Stimulated activated CD8-positive, alpha-beta memory T cell treated with anti-CD3 and anti-CD28 coated beads, Interleukin-7, amount 100 ng/mL, for 24 hours (primary cell): ENCODE data around the gene TM4SF4.
"Not testable (repeated sequence)": the region's sequence is repeated elsewhere in the genome, so short reads cannot be mapped to it uniquely, and the experiment has no call there.

ENCODE experiments used
- DNase-seq: peaks from one replicate; pipeline ENCODE4 v3.0.0-alpha.2; 2020; ENCODE audit warnings: low read depth

Gene TM4SF4, protein sequence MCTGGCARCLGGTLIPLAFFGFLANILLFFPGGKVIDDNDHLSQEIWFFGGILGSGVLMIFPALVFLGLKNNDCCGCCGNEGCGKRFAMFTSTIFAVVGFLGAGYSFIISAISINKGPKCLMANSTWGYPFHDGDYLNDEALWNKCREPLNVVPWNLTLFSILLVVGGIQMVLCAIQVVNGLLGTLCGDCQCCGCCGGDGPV

DNA sequence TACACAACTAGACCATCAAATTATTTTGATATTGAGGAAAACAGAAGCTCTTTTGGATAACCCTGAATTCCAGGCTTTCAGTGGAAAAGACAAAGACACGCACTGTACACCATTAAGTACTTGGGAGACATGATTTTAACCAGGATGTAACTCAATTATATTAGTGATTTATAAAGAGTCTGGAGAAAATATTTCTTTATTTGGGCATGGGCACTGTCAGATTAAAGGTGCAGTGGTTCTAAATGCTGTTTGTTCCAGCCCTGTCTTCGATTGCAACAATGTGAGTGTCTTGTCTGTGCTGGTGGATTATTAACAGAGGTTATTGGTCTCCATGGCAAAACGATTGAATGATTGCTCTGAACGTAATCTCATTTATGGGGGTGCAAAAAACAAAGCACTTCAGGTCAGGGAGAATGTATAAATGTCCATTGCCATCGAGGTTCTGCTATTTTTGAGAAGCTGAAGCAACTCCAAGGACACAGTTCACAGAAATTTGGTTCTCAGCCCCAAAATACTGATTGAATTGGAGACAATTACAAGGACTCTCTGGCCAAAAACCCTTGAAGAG, at the start of gene TM4SF4:
TM4SF4 (plus strand) TSS at position 448 of the 568 bp plus-strand sequence. CDS start 181 bp downstream, outside the sequence.
- no peak for DNase-seq

DNA sequence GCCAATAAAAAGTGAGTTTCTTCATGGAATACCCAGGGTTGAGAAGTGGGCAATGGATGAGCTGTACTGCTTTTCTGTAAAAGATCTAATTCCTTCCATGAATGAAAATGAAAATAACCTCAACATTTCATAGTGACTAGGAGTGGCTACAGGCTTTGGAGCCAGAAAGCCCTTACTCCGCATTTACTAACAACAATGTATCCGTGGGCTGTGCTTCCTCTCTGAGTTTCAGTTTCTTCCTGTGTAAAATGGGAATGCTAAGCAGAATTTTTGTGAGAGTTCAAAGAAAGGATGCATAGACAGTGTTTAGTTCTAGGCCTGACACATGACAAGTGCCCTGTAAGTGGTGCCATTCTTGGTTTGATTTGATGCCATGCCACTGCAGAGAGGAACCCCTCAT, 49.6 kb upstream of the TM4SF4 start:
- no peak for DNase-seq

DNA sequence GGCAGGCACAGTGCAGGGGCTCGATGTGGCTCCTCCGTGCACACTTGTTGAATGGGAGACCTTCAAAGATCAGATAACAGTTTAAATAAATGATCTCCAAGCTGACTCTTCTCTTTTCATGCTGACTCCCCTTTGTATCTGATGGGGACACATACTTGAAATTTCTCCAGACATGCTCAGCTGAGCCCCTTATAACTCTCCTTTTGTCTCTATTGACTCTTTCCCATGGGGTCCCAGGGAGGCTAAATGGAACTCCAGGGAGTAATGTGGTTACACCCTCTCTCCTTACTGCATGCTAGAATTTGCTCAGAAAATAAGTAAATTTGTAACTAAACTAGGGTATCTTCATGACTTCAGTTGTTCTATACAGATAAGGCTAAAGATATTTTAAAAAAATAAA, 48.2 kb upstream of the TM4SF4 start:
- no peak for DNase-seq

DNA sequence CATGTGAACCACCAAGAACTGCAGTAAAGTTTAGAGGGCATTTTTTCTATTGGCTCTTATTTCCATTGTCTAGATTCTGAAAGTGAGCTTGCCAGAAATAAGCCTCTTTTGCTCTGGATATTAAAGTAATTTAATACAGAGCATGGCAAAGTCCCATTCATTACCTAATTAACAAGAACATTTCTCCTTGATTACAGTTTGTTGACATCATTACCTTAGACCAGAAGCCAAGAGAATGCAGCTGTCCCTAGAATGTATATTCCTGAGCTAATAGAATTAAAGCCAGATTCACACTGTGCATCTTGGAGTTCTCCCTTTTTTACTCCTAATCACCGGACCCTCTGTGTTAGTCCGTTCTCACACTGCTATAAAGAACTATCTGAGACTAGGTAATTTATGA, 46.4 kb upstream of the TM4SF4 start:
- DNase-seq: no peak

DNA sequence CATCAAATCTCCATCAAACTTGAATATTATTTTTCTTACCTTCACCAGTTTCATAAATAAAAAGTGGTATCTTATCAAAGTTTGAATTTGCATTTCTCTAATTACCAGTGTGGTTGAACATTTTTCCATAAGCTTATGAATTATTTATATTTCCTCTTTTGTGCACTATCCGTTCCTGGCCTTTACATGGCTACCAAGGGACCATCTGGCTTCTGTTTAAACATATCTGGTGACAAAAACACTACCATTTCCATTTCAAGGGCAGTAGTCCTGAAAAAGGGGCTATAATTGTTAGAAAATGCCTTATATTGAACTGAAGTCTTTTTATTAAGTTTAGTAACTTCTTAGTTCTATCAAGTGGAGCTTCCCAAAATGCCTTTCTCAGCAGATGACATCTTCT, 44.3 kb upstream of the TM4SF4 start:
- DNase-seq: no peak

DNA sequence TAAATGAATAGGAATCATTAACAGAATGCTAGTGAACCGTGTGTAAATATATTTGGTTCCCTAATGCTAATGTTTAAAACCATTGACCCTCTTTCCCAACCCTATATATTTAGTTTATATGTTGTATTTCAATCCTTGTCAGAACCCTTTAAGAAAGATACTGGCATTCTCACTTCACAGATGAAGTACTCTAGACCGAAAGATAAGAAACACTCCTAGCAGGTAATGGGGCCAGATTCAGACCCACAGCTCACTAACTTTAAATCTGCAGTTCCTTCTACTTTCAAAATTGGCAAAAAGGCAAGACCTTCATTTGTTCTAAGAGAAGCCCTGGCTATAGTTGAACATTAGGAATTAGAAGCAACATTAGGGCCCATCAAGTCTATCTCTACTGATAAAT, 42.3 kb upstream of the TM4SF4 start:
- no peak for DNase-seq

DNA sequence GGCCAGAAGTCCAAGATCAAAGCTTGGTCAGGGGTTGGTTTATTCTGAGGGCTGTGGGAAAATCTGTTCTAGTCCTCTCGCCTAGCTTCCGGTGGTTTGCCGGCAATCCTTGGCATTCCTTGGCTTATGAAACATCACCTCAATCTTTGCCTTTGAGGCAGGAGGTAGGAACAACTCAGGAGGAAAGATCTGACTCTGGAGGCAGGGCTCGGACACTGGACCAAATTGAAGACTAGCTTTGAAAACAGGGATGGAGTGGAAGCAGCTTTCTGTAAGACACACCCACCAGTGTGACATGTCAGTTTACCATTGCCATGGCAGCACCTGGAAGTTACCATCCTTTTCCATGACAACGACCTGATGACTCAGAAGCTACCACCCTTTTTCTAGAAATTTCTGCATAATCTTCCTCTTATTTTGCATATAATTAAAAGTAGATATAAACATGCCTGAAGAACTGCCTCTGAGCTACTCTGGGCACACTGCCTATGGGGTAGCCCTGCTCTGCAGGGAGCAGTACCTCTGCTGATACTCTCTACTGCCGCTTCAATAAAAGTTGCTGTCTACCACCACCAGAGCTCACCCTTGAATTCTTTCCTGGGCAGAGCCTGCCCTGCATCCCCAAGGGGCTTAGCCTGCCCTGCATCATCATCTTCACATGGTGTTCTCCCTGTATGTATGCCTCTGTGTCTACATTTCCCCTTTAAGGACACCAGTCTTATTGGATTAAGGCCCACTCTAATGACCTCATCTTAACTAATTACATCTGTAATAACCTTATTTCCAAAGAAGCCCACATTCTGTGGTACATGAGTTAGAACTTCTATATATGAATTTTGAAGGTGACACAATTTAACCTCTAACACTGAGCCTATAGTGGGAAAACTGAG, 38.3 kb upstream of the TM4SF4 start:
- no peak for DNase-seq

DNA sequence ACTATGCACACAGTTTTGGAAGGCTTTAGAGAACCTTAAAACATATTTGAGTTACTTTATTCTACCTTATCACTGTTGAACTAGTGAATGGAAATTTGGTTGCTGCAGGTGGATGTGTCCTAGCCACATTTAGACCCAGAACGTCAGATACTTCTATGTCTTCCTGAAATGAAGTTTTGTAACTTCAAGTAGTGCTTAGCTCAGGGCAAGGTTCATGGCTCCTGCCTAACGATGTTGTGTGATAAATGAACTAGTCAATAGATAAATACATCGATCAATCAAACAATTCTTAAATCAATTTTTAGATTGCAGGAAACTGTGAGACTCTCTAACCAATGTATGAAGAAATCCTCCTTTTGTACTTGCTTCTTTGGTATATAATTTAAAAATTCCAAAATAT, 37.2 kb upstream of the TM4SF4 start:
- DNase-seq: no peak

DNA sequence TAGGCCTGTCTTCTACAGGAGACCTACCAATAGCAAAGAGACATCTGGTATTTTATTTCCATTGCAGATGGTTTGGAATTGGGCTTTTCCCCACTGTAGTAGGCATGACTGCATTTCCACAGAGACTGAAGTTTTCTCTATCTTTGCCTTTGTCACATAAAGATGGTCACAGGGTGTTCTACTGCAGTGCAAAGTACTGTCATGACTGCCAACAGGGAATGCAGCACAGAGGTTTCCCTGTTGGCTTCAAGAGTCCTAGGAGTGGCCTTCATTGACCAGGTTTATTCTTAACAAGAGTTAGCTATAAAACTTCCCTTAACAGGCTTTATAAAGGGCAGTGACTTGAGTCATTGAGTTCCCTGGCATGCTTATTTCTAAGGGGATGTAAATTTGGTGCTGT, 36.8 kb upstream of the TM4SF4 start:
- DNase-seq: no peak

DNA sequence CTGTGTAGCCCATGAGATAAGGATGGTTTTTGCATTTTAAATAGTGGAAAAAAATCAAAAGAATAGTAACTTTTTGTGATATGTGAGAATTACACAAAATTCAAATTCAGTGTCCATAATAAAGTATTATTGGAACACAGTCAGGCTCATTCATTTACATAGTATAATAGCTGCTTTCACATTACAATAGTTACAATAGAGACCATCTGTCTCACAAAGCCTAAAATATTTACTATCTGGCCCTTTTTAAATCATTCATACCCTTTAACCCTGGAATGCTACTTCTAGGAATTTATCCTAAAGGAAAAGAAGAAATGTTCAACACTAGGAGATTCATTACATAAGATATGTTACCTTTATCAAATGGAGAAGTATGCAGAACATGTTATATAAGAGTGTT, 35.5 kb upstream of the TM4SF4 start:
- no peak for DNase-seq

DNA sequence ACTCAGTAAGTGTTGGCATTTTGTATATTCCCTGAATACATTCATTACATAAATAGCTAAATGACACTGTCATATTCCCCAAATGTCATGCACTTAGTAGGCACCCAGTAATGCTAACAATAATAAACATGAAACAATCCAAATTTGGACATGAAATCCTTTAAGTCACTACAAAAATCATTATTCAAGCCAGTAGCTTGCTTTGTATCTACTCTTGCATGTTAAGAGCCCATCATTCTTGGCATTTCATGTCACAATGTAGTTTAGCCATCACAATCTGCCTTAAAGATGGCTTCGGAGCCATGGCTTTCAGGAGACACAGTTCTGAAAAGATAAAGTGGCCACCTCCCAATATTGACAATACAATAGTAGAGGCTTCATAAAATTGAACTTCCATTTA, 32.9 kb upstream of the TM4SF4 start:
- no peak for DNase-seq

DNA sequence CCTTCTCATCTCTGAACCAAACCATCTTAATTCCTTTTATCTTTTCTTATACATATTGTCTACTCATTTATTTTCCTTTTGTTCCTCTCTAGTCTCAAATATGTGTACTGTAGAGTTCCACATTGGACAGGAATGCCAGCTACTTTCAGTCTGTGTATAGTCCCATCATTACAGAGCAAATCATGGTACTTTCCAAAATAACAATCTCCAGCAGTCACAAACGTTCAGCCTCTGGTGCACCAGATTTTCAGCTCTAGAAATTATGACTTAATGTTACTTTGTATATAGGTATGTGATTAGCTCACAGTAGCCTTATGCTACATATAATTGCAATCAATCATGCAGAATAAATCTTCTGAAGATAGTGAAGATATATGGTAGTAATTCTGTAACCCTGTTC, 32.5 kb upstream of the TM4SF4 start:
- DNase-seq: no peak

DNA sequence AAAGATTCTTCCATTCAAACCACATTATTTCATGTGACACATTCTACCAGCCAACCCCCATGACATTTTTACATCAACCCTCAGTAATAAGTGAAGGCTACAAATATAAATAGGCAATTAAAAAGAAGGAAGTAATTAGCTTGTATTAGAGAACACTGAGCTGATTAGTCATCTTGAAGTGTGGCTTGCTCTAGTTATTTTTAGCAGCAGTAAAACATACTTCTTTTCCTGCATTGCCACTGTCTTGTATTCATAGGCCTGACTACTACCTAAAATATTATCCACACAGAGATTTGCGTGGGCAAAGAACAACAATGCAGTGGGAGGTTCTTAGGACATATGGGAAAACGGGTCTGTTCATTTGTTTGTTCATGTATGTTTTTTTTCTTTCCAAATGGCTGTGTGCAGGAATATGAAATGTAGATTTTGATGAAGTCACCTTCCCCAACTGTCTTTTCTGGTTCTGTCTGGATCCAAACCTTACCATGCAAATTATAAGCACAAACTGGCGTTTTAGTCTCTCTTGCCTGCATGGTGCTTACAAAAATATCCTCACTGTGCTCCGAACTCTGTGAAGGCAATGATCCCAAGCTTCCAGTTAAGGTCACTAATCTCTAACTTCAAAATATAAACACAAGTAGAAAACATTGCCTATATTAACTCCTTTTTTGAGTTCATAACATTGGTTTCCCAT, 31.5 kb upstream of the TM4SF4 start:
- DNase-seq: no peak

DNA sequence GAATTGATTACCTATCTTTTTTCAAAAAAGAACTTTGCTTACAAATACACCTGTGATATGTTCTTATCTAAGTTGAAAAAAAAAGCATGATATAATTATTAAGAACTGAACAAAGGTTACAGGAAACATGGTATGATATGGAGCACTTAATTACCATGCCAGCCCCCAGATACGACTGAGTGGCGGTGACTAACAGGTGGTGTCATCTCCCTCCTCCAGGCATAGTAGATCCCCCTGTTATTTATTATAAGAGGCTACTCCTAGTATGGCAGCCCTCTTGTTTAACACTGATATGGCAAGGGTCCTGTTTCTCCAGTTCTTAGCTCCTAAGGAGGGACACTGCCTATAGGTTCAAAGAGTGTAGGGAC, 31.0 kb upstream of the TM4SF4 start:
- DNase-seq: no peak

DNA sequence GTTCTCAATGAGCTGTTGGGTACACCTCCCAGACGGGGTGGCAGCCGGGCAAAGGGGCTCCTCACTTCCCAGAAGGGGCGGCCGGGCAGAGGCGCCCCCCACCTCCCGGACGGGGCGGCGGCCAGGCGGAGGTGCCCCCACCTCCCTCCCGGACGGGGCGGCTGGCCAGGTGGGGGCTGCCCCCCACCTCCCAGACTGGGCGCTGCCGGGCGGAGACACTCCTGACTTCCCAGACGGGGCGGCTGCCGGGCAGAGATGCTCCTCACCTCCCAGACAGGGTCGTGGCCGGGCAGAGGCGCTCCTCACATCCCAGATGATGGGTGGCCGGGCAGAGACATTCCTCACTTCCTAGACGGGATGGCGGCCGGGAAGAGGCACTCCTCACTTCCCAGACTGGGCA, 29.6 kb upstream of the TM4SF4 start:
- not testable (repeated sequence) for DNase-seq

DNA sequence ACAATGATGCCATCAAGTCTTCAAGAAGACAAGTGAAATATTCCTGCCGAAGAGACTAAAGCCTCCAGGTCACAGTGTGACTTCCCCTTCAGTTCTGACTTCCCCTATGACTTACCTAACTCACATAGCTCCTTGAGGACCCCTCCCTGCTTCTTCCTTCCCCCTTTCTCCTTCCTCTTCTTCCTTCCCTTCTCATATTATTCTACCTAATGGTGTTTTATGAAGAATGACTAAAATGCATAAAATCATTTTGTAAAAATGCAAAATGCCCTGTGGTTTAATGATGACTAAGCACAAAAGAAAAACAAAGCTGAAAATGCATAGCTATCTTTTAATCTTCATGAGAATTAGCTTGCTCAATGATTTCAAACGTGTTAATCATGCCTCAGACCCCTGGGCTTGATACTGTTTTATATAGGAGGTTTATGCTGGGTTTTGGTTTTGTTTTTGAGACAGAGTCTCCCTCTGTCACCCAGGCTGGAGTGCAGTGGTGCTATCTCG, 26.1 kb upstream of the TM4SF4 start:
- DNase-seq: no peak

DNA sequence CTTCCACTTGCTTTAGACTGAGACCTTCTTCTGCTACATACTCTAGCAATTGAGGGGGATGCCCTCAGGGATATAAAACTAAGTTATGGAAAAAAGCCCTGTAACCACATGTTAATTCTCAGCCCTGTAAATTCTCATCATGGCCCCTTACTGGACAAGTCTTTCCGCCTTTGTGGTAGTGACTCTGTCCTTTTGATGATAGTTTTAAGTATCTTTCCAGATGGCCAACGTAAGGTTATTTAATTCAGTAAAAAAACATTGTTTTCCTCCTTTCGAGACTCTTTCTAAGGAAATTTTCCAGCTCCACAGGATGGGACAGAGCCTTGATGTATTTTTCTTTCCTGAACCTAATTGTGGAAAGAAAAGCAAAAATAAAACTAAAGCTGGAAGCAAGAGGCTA, 25.3 kb upstream of the TM4SF4 start:
- DNase-seq: no peak

DNA sequence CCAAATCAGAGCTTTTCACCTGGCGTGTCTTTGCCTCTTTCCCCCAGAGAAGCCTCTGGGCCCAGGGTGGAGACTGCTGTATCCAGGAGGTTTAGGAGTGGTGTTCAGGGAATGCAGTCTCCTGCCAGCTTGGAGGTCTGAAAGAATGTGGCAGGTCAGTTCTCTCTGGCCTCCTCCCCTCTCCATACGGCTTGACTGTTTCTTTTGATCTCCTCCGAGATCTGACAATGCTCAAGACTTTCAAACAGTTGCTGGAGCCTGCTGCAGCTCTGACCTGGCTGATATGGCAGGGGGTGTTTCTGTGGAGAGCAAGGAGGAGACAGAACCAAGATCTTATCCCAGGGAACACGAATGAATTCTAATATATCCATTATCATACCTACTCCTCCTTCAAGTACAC, 24.7 kb upstream of the TM4SF4 start:
- no peak for DNase-seq

DNA sequence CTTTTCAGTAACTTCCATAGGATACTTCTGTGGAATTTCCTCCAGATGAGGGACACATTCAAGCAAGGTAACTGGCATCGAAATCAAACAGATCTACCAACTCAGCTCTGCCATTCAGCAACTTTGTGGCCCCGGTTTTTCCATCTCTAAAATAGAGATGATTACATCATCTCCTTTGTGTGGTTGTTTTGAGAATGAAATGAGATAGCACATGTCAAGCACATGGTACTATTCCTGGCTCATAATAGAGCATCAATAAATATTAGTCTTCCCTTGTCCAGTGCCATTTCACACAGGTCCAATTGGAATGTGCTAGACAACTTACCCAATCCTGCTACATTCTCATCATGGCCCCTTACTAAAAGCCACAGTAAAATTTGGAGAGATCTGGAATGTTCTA, 24.2 kb upstream of the TM4SF4 start:
- DNase-seq: no peak

DNA sequence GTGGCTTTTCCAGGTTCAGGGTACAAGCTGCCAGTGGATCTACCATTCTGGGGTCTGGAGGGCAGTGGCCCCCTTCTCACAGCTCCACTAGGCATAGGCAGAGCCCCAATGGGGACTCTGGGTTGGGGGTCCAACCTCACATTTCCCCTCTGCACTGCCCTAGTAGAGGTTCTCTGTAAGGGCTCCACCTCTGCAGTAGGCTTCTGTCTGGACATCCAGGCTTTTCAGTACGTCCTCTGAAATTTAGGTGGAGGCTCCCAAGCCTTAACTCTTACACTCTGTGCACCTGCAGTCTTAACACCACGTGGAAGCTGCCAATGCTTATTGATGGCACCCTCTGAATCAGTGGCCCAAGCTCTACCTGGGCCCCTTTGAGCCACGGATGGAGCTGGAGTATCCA, 22.5 kb upstream of the TM4SF4 start:
- DNase-seq: no peak

DNA sequence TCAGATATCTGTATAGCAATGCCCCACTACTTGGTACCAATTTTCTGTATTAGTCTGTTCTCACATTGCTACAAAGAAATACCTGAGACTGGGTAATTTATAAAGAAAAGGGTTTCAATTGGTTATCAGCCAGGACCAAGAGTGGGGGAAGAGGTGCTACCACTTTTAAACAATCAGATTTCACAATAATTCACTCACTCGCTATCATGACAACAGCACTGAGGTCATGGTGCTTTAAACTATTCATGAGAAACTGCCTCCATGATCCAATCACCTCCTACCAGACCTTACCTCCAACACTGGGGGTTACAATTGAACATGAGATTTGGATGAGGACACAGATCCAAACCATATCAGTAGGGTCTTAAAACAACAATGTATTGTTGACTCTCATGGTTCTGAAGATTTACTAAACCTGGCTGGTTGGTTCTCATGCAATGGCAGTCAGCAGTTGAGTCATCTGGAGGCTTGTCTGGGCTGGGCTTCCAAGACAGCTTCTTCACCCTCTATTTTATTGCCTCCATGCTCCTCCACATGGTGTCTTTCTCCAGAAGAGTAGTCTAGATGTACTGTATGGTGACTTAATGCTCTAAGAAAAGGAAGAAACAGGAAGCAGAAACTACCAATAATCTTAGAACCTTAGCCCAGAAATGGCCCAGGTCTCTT, 21.2 kb upstream of the TM4SF4 start:
- DNase-seq: no peak

DNA sequence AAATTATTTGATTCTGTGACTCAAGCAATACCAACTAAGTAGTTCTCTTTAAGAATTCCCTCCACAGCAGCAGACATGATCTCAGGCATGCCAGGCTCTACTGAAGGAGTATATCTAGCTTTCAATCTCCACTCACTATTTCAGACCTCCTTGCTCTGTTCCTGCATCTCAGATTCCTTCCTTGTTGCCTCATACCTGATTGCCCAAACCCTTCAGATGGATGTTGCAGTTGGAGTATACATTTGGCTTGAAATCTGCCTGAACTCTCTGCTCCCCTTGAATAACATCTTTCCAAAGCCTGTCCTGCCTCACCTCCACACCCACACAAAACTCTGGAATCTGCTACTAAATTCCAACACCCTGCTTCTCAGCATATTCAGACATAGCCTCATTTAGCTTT, 19.8 kb upstream of the TM4SF4 start:
- DNase-seq: no peak
